CD4-positive, alpha-beta T cell (primary cell): ENCODE measurements around the gene CAMTA1. TPM values are rescaled to one million over a fixed set of nuclear protein-coding genes. Genes with fewer than 3 reads are reported as not detected.

Experiments used
- ATAC-seq: fragments of 200-7000 bp; cut with Tn5 transposase; one replicate; pipeline ENCODE4 v1.10.0; 2022; ENCODE audit warnings: mild to moderate bottlenecking; ENCODE audit not compliant: poor library complexity
- CTCF ChIA-PET: fragments of 350-600 bp; sonication (Branson Sonifier 250); formaldehyde crosslinking; loops from one replicate; lab custom pipeline; 2021; ENCODE audit warnings: antibody characterized with exemption, inconsistent platforms; lab: Charles Lee
- POLR2A ChIA-PET: fragments of 350-600 bp; sonication (Branson Sonifier 250); formaldehyde crosslinking; loops from one replicate; lab custom pipeline; 2021; ENCODE audit warnings: antibody characterized with exemption, inconsistent platforms; lab: Charles Lee
- DNase-seq, 14 experiments: peaks; one replicate each; pipeline ENCODE4 v3.0.0-alpha.2; 2013 to 2020; ENCODE audit warnings: mixed read lengths in 2 of 14
- H3K27ac ChIP-seq, 2 donors: one replicate each; pipeline versions ENCODE4 v1.5.1 to v1.7.0; 2013; ENCODE audit warnings: low read length in 2 of 2, low read depth in 1 of 2, mild to moderate bottlenecking in 1 of 2
- H3K27me3 ChIP-seq, 2 experiments: 1 replicate in 1 of 2; 2 replicates in 1 of 2; pipeline versions ENCODE4 v1.6.1 to v1.7.0; 2013; ENCODE audit warnings: low read length in 2 of 2, control low read depth in 1 of 2, mild to moderate bottlenecking in 1 of 2, moderate library complexity in 1 of 2; ENCODE audit not compliant: insufficient read depth in 2 of 2, control insufficient read depth in 1 of 2
- H3K36me3 ChIP-seq: one replicate; pipeline ENCODE4 v1.6.1; 2013; ENCODE audit warnings: low read length, control low read depth; ENCODE audit not compliant: insufficient read depth
- H3K4me1 ChIP-seq: one replicate; pipeline ENCODE4 v1.6.1; 2013; ENCODE audit warnings: low read length, control low read depth; ENCODE audit not compliant: insufficient read depth
- H3K4me3 ChIP-seq: one replicate; pipeline ENCODE4 v1.5.1; 2013; ENCODE audit warnings: mild to moderate bottlenecking, low read length, moderate library complexity
- H3K9me3 ChIP-seq, 2 experiments: 1 replicate in 1 of 2; 2 replicates in 1 of 2; pipeline versions ENCODE4 v1.6.1 to v1.7.0; 2013; ENCODE audit warnings: low read length in 2 of 2, mild to moderate bottlenecking in 2 of 2, control low read depth in 1 of 2, moderate library complexity in 1 of 2; ENCODE audit not compliant: control insufficient read depth in 1 of 2, insufficient read depth in 1 of 2
- H3K27ac Mint-ChIP-seq: one replicate; pipeline ENCODE4 v1.8.0; 2020; ENCODE audit warnings: mixed read lengths
- H3K27me3 Mint-ChIP-seq: one replicate; pipeline ENCODE4 v1.8.0; 2021; ENCODE audit warnings: mixed read lengths
- H3K36me3 Mint-ChIP-seq: one replicate; pipeline ENCODE4 v1.8.0; 2021; ENCODE audit warnings: low read depth, mixed read lengths
- H3K4me1 Mint-ChIP-seq: one replicate; pipeline ENCODE4 v1.8.0; 2021; ENCODE audit warnings: low read depth, mixed read lengths
- H3K4me3 Mint-ChIP-seq: one replicate; pipeline ENCODE4 v1.8.0; 2020; ENCODE audit warnings: mild to moderate bottlenecking, mixed read lengths
- H3K9me3 Mint-ChIP-seq: one replicate; pipeline ENCODE4 v1.8.0; 2020; ENCODE audit warnings: mixed read lengths
- CTCF ChIP-seq: fragments of 200-600 bp; IDR thresholded peaks from one replicate; pipeline ENCODE4 v1.8.0; 2022; ENCODE audit warnings: antibody characterized with exemption, mild to moderate bottlenecking
- intact Hi-C, 2 experiments: fragments of 100-400 bp; cut with DNase I in 1 of 2; cut with micrococcal nuclease in 1 of 2; formaldehyde crosslinking; loops; one replicate each; pipeline versions ENCODE4 v1.15.1 to v1.9.0; 2023 to 2025; cut with DNase I, micrococcal nuclease
- total RNA-seq, 174 experiments: library from RNA in 2 of 174; stranded (reverse) in 2 of 174; gene quantifications; one replicate each; pipeline ENCODE4 v1.2.3 and lab custom pipeline; 2021 to 2026

Gene CAMTA1
- total RNA-seq, 2 experiments from 2014 or later, result 38.6 to 39.3 TPM

GRCh38 chr1:6981595-6981994 is 196.3 kb downstream of the CAMTA1 start:
- Histone ChIP-seq H3K4me1 (no peaks in the 10 kb centered on the region), H3K9me3 (peaks cover 0 to 10% of the 10 kb centered on the region in 2 experiments), H3K36me3 (no peaks in the 10 kb centered on the region), H3K4me3 (no peak overlapping the region), H3K27me3 (peaks cover 0 to 3% of the 10 kb centered on the region in 2 experiments), H3K27ac (no peak overlapping the region)
- intact Hi-C loops, result no loop called here
- Mint-ChIP-seq H3K27ac (no peak overlapping the region), H3K4me3 (no peak overlapping the region), H3K36me3 (no peaks in the 10 kb centered on the region), H3K27me3 (no peaks in the 10 kb centered on the region), H3K4me1 (no peaks in the 10 kb centered on the region), H3K9me3 (no peaks in the 10 kb centered on the region)
- ChIA-PET POLR2A (no interaction called here), CTCF (no interaction called here)
- no peak for TF ChIP-seq CTCF
- no peak for DNase-seq
- ATAC-seq, result no peak

GRCh38 chr1:6982443-6982842 is 197.2 kb downstream of the CAMTA1 start:
- Mint-ChIP-seq H3K27ac (no peak overlapping the region), H3K36me3 (no peaks in the 10 kb centered on the region), H3K4me3 (no peak overlapping the region), H3K27me3 (no peaks in the 10 kb centered on the region), H3K9me3 (no peaks in the 10 kb centered on the region), H3K4me1 (no peaks in the 10 kb centered on the region)
- Histone ChIP-seq H3K4me1 (no peaks in the 10 kb centered on the region), H3K27ac (no peak overlapping the region), H3K36me3 (no peaks in the 10 kb centered on the region), H3K4me3 (no peak overlapping the region), H3K27me3 (peaks cover 0 to 3% of the 10 kb centered on the region in 2 experiments), H3K9me3 (peaks cover 0 to 4% of the 10 kb centered on the region in 2 experiments)
- ChIA-PET POLR2A (no interaction called here), CTCF (no interaction called here)
- ATAC-seq (no peak), DNase-seq (no peak)
- no peak for TF ChIP-seq CTCF
- intact Hi-C loops, result no loop called here

DNA sequence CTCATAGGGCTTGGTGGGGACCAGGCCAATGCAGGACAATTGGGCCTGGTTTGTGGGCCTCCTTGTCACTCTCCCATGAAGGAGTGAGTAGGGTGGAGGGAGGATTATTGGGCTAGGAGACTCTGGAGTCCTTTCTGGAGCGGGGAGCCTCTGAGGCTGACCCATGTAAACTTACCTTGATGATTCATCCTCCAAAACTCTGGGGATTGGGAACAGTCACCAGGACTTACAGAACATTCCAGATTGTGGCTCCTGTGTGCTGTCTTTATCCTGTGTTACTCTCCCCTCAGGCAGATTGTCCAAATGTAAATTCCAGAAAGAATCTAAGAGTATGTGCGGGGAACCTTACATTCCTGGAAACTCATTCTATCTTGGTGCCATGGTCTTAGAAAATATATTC is 197.6 kb downstream of the CAMTA1 start:
- intact Hi-C loops, result no loop called here
- POLR2A ChIA-PET, result no interaction called here

More for the DNA sequence above, 197.6 kb downstream of the CAMTA1 start:
- CTCF ChIA-PET, result no interaction called here
- ATAC-seq (no peak), DNase-seq (peak in 1 of 14 experiments; percentile 6)
- H3K9me3 Mint-ChIP-seq, result no peaks in the 10 kb centered on the region
- Histone ChIP-seq H3K4me1 (no peaks in the 10 kb centered on the region), H3K4me3 (no peak overlapping the region), H3K27ac (no peak overlapping the region), H3K27me3 (peaks cover 0 to 3% of the 10 kb centered on the region in 2 experiments), H3K36me3 (no peaks in the 10 kb centered on the region), H3K9me3 (peaks cover 0 to 4% of the 10 kb centered on the region in 2 experiments)
- no peak overlapping the region for H3K27ac Mint-ChIP-seq
- H3K4me3 Mint-ChIP-seq, result no peak overlapping the region
- TF ChIP-seq CTCF, result no peak
- H3K4me1 Mint-ChIP-seq, result no peaks in the 10 kb centered on the region
- no peaks in the 10 kb centered on the region for H3K36me3 Mint-ChIP-seq
- no peaks in the 10 kb centered on the region for H3K27me3 Mint-ChIP-seq
